CD4-positive, alpha-beta T cell (primary cell): ENCODE measurements around the gene MAST4. TPM values are rescaled to one million over a fixed set of nuclear protein-coding genes. Genes with fewer than 3 reads are reported as not detected.

Source experiments
- ATAC-seq: fragments of 200-7000 bp; cut with Tn5 transposase; one replicate; pipeline ENCODE4 v1.10.0; 2022; ENCODE audit warnings: mild to moderate bottlenecking; ENCODE audit not compliant: poor library complexity
- CTCF ChIA-PET: fragments of 350-600 bp; sonication (Branson Sonifier 250); formaldehyde crosslinking; loops from one replicate; lab custom pipeline; 2021; ENCODE audit warnings: antibody characterized with exemption, inconsistent platforms; lab: Charles Lee
- POLR2A ChIA-PET: fragments of 350-600 bp; sonication (Branson Sonifier 250); formaldehyde crosslinking; loops from one replicate; lab custom pipeline; 2021; ENCODE audit warnings: antibody characterized with exemption, inconsistent platforms; lab: Charles Lee
- DNase-seq, 14 experiments: peaks; one replicate each; pipeline ENCODE4 v3.0.0-alpha.2; 2013 to 2020; ENCODE audit warnings: mixed read lengths in 2 of 14
- H3K27ac ChIP-seq, 2 donors: one replicate each; pipeline versions ENCODE4 v1.5.1 to v1.7.0; 2013; ENCODE audit warnings: low read length in 2 of 2, low read depth in 1 of 2, mild to moderate bottlenecking in 1 of 2
- H3K27me3 ChIP-seq, 2 experiments: 1 replicate in 1 of 2; 2 replicates in 1 of 2; pipeline versions ENCODE4 v1.6.1 to v1.7.0; 2013; ENCODE audit warnings: low read length in 2 of 2, control low read depth in 1 of 2, mild to moderate bottlenecking in 1 of 2, moderate library complexity in 1 of 2; ENCODE audit not compliant: insufficient read depth in 2 of 2, control insufficient read depth in 1 of 2
- H3K36me3 ChIP-seq: one replicate; pipeline ENCODE4 v1.6.1; 2013; ENCODE audit warnings: low read length, control low read depth; ENCODE audit not compliant: insufficient read depth
- H3K4me1 ChIP-seq: one replicate; pipeline ENCODE4 v1.6.1; 2013; ENCODE audit warnings: low read length, control low read depth; ENCODE audit not compliant: insufficient read depth
- H3K4me3 ChIP-seq: one replicate; pipeline ENCODE4 v1.5.1; 2013; ENCODE audit warnings: mild to moderate bottlenecking, low read length, moderate library complexity
- H3K9me3 ChIP-seq, 2 experiments: 1 replicate in 1 of 2; 2 replicates in 1 of 2; pipeline versions ENCODE4 v1.6.1 to v1.7.0; 2013; ENCODE audit warnings: low read length in 2 of 2, mild to moderate bottlenecking in 2 of 2, control low read depth in 1 of 2, moderate library complexity in 1 of 2; ENCODE audit not compliant: control insufficient read depth in 1 of 2, insufficient read depth in 1 of 2
- H3K27ac Mint-ChIP-seq: one replicate; pipeline ENCODE4 v1.8.0; 2020; ENCODE audit warnings: mixed read lengths
- H3K27me3 Mint-ChIP-seq: one replicate; pipeline ENCODE4 v1.8.0; 2021; ENCODE audit warnings: mixed read lengths
- H3K36me3 Mint-ChIP-seq: one replicate; pipeline ENCODE4 v1.8.0; 2021; ENCODE audit warnings: low read depth, mixed read lengths
- H3K4me1 Mint-ChIP-seq: one replicate; pipeline ENCODE4 v1.8.0; 2021; ENCODE audit warnings: low read depth, mixed read lengths
- H3K4me3 Mint-ChIP-seq: one replicate; pipeline ENCODE4 v1.8.0; 2020; ENCODE audit warnings: mild to moderate bottlenecking, mixed read lengths
- H3K9me3 Mint-ChIP-seq: one replicate; pipeline ENCODE4 v1.8.0; 2020; ENCODE audit warnings: mixed read lengths
- CTCF ChIP-seq: fragments of 200-600 bp; IDR thresholded peaks from one replicate; pipeline ENCODE4 v1.8.0; 2022; ENCODE audit warnings: antibody characterized with exemption, mild to moderate bottlenecking
- intact Hi-C, 2 experiments: fragments of 100-400 bp; cut with DNase I in 1 of 2; cut with micrococcal nuclease in 1 of 2; formaldehyde crosslinking; loops; one replicate each; pipeline versions ENCODE4 v1.15.1 to v1.9.0; 2023 to 2025; cut with DNase I, micrococcal nuclease
- total RNA-seq, 174 experiments: library from RNA in 2 of 174; stranded (reverse) in 2 of 174; gene quantifications; one replicate each; pipeline ENCODE4 v1.2.3 and lab custom pipeline; 2021 to 2026

The MAST4 gene
- total RNA-seq, 2 experiments from 2014 or later: 21.3 to 21.6 TPM

- POLR2A ChIA-PET: no interaction called here
- Mint-ChIP-seq H3K36me3 (no peaks in the 10 kb centered on the region), H3K4me3 (no peak overlapping the region), H3K9me3 (no peaks in the 10 kb centered on the region), H3K4me1 (no peaks in the 10 kb centered on the region), H3K27me3 (peaks cover 17% of the 10 kb centered on the region), H3K27ac (no peak overlapping the region)
- CTCF ChIA-PET: no interaction called here
- Histone ChIP-seq H3K27ac (no peak overlapping the region), H3K9me3 (no peaks in the 10 kb centered on the region), H3K36me3 (no peaks in the 10 kb centered on the region), H3K4me1 (no peaks in the 10 kb centered on the region), H3K4me3 (no peak overlapping the region), H3K27me3 (peaks cover 0 to 4% of the 10 kb centered on the region in 2 experiments)
- TF ChIP-seq CTCF: no peak
- intact Hi-C loops: no loop called here
- DNase-seq (no peak), ATAC-seq (no peak)
Observed at GRCh38 chr5:66609615-66610014, 13.4 kb downstream of the MAST4 start.

GRCh38 chr5:66612226-66612625 is 16.0 kb downstream of the MAST4 start:
- ATAC-seq (no peak), DNase-seq (no peak)
- no peak overlapping the region for H3K27ac Mint-ChIP-seq
- peaks cover 0 to 4% of the 10 kb centered on the region in 2 experiments for H3K27me3 ChIP-seq
- TF ChIP-seq CTCF: no peak
- H3K27me3 Mint-ChIP-seq: peaks cover 17% of the 10 kb centered on the region
- H3K4me1 ChIP-seq: no peaks in the 10 kb centered on the region
- H3K36me3 Mint-ChIP-seq: no peaks in the 10 kb centered on the region
- no peak overlapping the region for H3K4me3 Mint-ChIP-seq
- ChIA-PET CTCF (no interaction called here), POLR2A (no interaction called here)
- intact Hi-C loops: no loop called here
- H3K9me3 ChIP-seq: no peaks in the 10 kb centered on the region
- H3K27ac ChIP-seq: no peak overlapping the region
- H3K4me1 Mint-ChIP-seq: peaks cover 5% of the 10 kb centered on the region
- H3K4me3 ChIP-seq: no peak overlapping the region
- H3K36me3 ChIP-seq: no peaks in the 10 kb centered on the region
- no peaks in the 10 kb centered on the region for H3K9me3 Mint-ChIP-seq

- no peaks in the 10 kb centered on the region for H3K4me1 ChIP-seq
- Mint-ChIP-seq H3K9me3 (no peaks in the 10 kb centered on the region), H3K4me1 (peaks cover 9% of the 10 kb centered on the region), H3K4me3 (no peak overlapping the region), H3K27ac (no peak overlapping the region), H3K36me3 (no peaks in the 10 kb centered on the region), H3K27me3 (peaks cover 15% of the 10 kb centered on the region)
- intact Hi-C loops: no loop called here
- no peak overlapping the region for H3K4me3 ChIP-seq
- ATAC-seq: no peak
- H3K27me3 ChIP-seq: peaks cover 0 to 4% of the 10 kb centered on the region in 2 experiments
- H3K9me3 ChIP-seq: no peaks in the 10 kb centered on the region
- no peak for DNase-seq
- no peaks in the 10 kb centered on the region for H3K36me3 ChIP-seq
- CTCF ChIA-PET: no interaction called here
- H3K27ac ChIP-seq: no peak overlapping the region
- POLR2A ChIA-PET: no interaction called here
- TF ChIP-seq CTCF: no peak
Observed at GRCh38 chr5:66615136-66615535, 18.9 kb downstream of the MAST4 start.
